Ovary (tissue), 9 donors: ENCODE results near the gene APBA1. TPM values are rescaled to one million over a fixed set of nuclear protein-coding genes. Genes with fewer than 3 reads are reported as not detected.

ENCODE experiments used
- DNase-seq, 5 donors: peaks; one replicate each; pipeline ENCODE4 v3.0.0-alpha.2; 2019 to 2020
- H3K27ac ChIP-seq, 2 donors: fragments of 200-600 bp; one replicate each; pipeline versions ENCODE4 v1.5.1 to v1.8.0; 2019 to 2022
- H3K27me3 ChIP-seq: fragments of 200-600 bp; one replicate; pipeline ENCODE4 v1.8.0; 2022
- H3K36me3 ChIP-seq: fragments of 200-600 bp; sonication (generic); one replicate; pipeline ENCODE4 v1.5.1; 2019
- H3K4me1 ChIP-seq: one replicate; pipeline ENCODE4 v1.8.1; 2013; ENCODE audit warnings: mild to moderate bottlenecking, moderate library complexity; ENCODE audit not compliant: insufficient read depth
- H3K4me3 ChIP-seq: fragments of 200-600 bp; sonication (generic); one replicate; pipeline ENCODE4 v1.5.1; 2017
- H3K9me3 ChIP-seq, 2 donors: fragments of 200-600 bp in 1 of 2; sonication (generic) in 1 of 2; one replicate each; pipeline versions ENCODE4 v1.5.1 to v1.8.1; 2013 to 2019; ENCODE audit warnings: mild to moderate bottlenecking in 1 of 2, moderate library complexity in 1 of 2
- EP300 ChIP-seq: sonication (generic); formaldehyde crosslinking; IDR thresholded peaks from one replicate; pipeline ENCODE4 v1.6.1; 2017; ENCODE audit warnings: antibody characterized with exemption
- POLR2A ChIP-seq: fragments of 450-650 bp; IDR thresholded peaks from one replicate; pipeline ENCODE4 v1.6.1; 2017; ENCODE audit warnings: antibody characterized with exemption, mild to moderate bottlenecking, moderate library complexity
- WGBS, 3 donors: extraction: QIAGEN DNeasy Blood & Tissue Kit in 1 of 3; methylation state at CpG; one replicate each; pipeline versions ENCODE4 v1.1.5 to v1.1.7; 2013 to 2017; 5-methylcytosine and 5-hydroxymethylcytosine counted together
- intact Hi-C, 4 donors: fragments of 100-400 bp; cut with DNase I; formaldehyde crosslinking; loops; one replicate each; pipeline versions ENCODE4 v1.11.0 to v1.15.1; 2022 to 2023
- polyA plus RNA-seq, 2 donors: library from polyadenylated mRNA; stranded (reverse); fragments of 200-250 nt in 1 of 2; fragments of 350-450 nt in 1 of 2; fragmentation: Illumina TruSeq in 1 of 2; extraction: RNeasy Lipid Tissue Mini Kit (QIAGEN cat#74804) in 1 of 2; gene quantifications; one replicate each; pipeline ENCODE4 v1.2.3, GENCODE V29; 2013 to 2014
- total RNA-seq, 7 donors: library from RNA; depleted of rRNA in 2 of 7; stranded (reverse); fragments of >200 nt in 2 of 7; fragmentation: NEBNext Ultra II Directional in 3 of 7; extraction: Animal tissue kit (Norgen Biotek cat#: 25700) in 3 of 7; gene quantifications; one replicate each; pipeline versions ENCODE4 v1.1.0 to v1.2.4, GENCODE V29; 2016 to 2023
- TF ChIP-seq, protein P1 (sequence below), 3 donors: fragments of 450-650 bp in 2 of 3; fragments of 200-600 bp in 1 of 3; IDR thresholded peaks; one replicate each; pipeline versions ENCODE4 v1.5.1 to v1.8.0; 2016 to 2022; ENCODE audit warnings: antibody characterized with exemption in 3 of 3, mild to moderate bottlenecking in 1 of 3
- donor health status: DM: no; HTN: no; CAD: no; lungs with moderate emphysema.
- donor health status: DM: no; HTN: no; CAD: no.
- donor health status: Bipolar disorder and iron deficiency.
- donor health status: DM: yes; HTN: yes; CAD: no.
- donor health status: DM: no; HTN: no; CAD: no.
- donor health status: DM: yes; HTN: yes; CAD: no.

APBA1 gene
- total and polyA plus RNA-seq, 9 donors = 2.8 to 17.6 (median 12.9) TPM

DNA sequence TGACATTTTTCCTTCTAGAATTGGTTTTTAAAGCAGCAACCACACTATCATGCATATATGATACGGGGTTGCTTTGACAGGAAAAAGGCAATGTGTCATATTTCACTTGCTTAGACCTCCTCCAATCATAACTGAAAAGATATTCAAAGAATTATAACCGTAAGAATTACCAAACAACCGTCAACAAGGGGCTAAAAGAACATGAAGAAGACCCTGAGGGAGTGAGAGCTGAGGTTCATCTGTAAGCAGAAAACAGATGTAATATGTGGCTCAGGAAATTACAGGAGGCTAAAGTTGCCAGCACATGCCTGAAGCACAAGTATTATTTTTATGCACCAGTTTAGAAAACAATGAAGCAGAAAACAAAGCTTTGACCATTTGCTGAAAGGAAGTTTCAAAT, 78.9 kb downstream of the APBA1 start:
- Histone ChIP-seq H3K4me1 (peaks cover 2% of the 10 kb centered on the region), H3K36me3 (no peaks in the 10 kb centered on the region), H3K27ac (no peak overlapping the region), H3K4me3 (no peak overlapping the region), H3K9me3 (no peaks in the 10 kb centered on the region), H3K27me3 (no peaks in the 10 kb centered on the region)
- 9 to 15% (median 10%) methylated on average over 3 of the region's 3 CpGs for WGBS, 3 donors
- no peak for DNase-seq
- TF ChIP-seq EP300 (no peak), POLR2A (no peak)
- TF ChIP-seq, protein P1, sequence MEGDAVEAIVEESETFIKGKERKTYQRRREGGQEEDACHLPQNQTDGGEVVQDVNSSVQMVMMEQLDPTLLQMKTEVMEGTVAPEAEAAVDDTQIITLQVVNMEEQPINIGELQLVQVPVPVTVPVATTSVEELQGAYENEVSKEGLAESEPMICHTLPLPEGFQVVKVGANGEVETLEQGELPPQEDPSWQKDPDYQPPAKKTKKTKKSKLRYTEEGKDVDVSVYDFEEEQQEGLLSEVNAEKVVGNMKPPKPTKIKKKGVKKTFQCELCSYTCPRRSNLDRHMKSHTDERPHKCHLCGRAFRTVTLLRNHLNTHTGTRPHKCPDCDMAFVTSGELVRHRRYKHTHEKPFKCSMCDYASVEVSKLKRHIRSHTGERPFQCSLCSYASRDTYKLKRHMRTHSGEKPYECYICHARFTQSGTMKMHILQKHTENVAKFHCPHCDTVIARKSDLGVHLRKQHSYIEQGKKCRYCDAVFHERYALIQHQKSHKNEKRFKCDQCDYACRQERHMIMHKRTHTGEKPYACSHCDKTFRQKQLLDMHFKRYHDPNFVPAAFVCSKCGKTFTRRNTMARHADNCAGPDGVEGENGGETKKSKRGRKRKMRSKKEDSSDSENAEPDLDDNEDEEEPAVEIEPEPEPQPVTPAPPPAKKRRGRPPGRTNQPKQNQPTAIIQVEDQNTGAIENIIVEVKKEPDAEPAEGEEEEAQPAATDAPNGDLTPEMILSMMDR (IDR thresholded peaks at IDR 0.05) = no peak
- intact Hi-C loops = no loop called here

DNA sequence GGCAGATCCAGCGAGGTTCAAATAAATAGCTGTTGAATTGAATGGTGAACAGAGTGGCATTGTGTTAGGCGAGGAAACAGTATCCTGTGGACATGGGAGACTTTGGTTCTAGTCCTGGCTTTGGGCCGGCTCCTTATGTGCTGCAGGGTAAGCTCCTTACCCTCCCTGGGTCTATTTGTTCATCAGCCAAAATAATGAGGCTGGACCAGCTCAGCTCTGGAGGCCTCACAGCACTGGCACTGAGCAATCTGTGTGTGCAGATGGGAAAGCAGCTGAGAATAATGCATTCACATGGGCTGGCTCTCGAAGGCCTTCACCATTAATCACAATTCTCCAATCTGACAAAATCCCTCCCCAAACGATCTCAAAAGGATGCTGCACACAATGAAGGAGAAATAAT, 81.9 kb downstream of the APBA1 start:
- Histone ChIP-seq H3K27me3 (no peaks in the 10 kb centered on the region), H3K27ac (no peak overlapping the region), H3K9me3 (no peaks in the 10 kb centered on the region), H3K4me1 (peaks cover 2% of the 10 kb centered on the region), H3K36me3 (no peaks in the 10 kb centered on the region), H3K4me3 (no peak overlapping the region)
- intact Hi-C loops = no loop called here
- TF ChIP-seq EP300 = no peak
- DNase-seq = no peak
- 90 to 96% (median 91%) methylated on average over 5 of the region's 5 CpGs for WGBS, 3 donors

DNA sequence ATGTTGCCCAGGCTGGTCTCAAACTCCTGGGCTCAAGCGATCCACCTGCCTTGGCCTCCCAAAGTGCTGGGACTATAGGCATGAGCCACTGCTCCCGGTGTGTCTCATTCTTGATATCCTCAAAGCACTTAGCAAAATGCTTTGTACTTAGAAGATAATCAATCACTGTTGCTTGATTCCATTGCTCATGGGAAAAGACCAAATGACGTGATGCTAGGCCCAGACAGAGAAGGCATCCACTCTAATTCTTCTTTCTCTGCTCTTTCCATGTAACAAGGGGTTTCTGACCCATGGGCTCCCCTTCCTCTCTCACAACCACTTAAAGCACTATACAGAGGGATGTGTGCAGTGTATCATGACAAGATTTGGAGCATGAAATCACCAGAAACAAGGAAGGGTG, 83.0 kb downstream of the APBA1 start:
- Histone ChIP-seq H3K27me3 (no peaks in the 10 kb centered on the region), H3K4me3 (no peak overlapping the region), H3K4me1 (peaks cover 2% of the 10 kb centered on the region), H3K9me3 (no peaks in the 10 kb centered on the region), H3K27ac (no peak overlapping the region), H3K36me3 (no peaks in the 10 kb centered on the region)
- WGBS, 3 donors = 97 to 99% (median 98%) methylated on average over 3 of the region's 3 CpGs
- intact Hi-C loops = no loop called here
- DNase-seq = no peak
- TF ChIP-seq POLR2A = no peak
- TF ChIP-seq, protein P1 (IDR thresholded peaks at IDR 0.05) = no peak
- TF ChIP-seq EP300 = no peak

DNA sequence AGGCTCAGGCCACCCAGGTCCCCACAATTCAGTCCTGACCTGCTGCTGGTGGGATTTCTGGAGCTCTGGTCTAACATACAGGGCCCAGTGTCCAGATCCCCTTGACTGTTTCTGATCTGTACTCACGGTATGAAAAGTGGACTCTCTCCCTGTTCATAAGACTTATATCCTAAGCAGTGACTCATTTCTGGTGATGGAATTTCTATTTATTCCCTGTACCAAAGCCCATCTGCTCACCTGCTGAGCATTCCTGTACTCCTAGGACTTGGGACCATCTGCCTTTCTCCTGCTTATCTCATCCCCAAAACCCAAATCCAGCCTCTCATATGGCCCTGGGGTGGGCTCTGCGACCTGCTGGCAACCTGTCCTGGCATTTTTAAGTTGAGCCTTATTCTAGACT, 86.6 kb downstream of the APBA1 start:
- Histone ChIP-seq H3K4me3 (no peak overlapping the region), H3K9me3 (no peaks in the 10 kb centered on the region), H3K36me3 (no peaks in the 10 kb centered on the region), H3K27me3 (no peaks in the 10 kb centered on the region), H3K4me1 (no peaks in the 10 kb centered on the region), H3K27ac (no peak overlapping the region)
- intact Hi-C loops = no loop called here
- WGBS, 3 donors = 94 to 95% (median 95%) methylated on average over 2 of the region's 2 CpGs
- DNase-seq = no peak
- TF ChIP-seq POLR2A = no peak

DNA sequence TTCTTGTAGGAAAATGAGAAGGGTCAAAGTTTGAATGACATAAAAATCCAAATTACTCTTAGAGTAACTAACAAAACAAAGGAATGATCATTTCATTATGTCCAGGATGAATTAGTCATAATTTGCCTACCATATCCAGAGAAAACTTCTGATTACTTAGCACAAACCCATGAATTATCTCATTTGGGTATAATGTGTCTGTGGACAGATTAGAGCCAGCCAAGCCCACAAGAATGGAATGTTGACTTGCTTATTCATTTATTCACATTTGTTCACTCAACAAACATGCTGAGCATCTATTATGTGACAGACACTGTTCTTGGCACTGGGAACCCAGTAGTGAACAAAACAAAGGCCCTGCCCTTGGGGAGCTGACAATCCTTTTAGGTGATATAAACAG, 87.4 kb downstream of the APBA1 start:
- Histone ChIP-seq H3K9me3 (no peaks in the 10 kb centered on the region), H3K4me1 (peaks cover 6% of the 10 kb centered on the region), H3K27ac (no peak overlapping the region), H3K4me3 (no peak overlapping the region), H3K27me3 (no peaks in the 10 kb centered on the region), H3K36me3 (no peaks in the 10 kb centered on the region)
- intact Hi-C loops = no loop called here
- DNase-seq = no peak
- TF ChIP-seq, protein P1 (IDR thresholded peaks at IDR 0.05) = no peak
- no peak for TF ChIP-seq EP300
- TF ChIP-seq POLR2A = no peak
